GM23338 (cell line): ENCODE measurements around the gene TNS3. TPM values are rescaled to one million over a fixed set of nuclear protein-coding genes. Genes with fewer than 3 reads are reported as not detected.
A peak's percentile ranks its signal among the peaks of the same experiment; 100 is the strongest.

ENCODE experiments used
- ATAC-seq: fragments of 200-7000 bp; cut with Tn5 transposase; 3 replicates; pipeline ENCODE4 v1.9.1; 2020
- DNase-seq: peaks from one replicate; pipeline ENCODE4 v3.0.0-alpha.2; 2015; ENCODE audit warnings: low spot score
- H2AFZ ChIP-seq: fragments of 200-600 bp; sonication (generic); 2 replicates; pipeline ENCODE4 v1.8.0; 2016; ENCODE audit warnings: antibody characterized with exemption, mild to moderate bottlenecking, moderate library complexity
- H3F3A ChIP-seq: fragments of 200-600 bp; sonication (generic); replicated peaks from 2 replicates; pipeline ENCODE4 v1.8.0; 2017; ENCODE audit warnings: antibody characterized with exemption, mixed run types, low read depth
- H3K27ac ChIP-seq: fragments of 200-600 bp; sonication (generic); 2 replicates; pipeline ENCODE4 v1.6.1; 2016; ENCODE audit warnings: low read depth
- H3K27me3 ChIP-seq: fragments of 200-600 bp; sonication (generic); 2 replicates; pipeline ENCODE4 v1.8.0; 2016; ENCODE audit warnings: mild to moderate bottlenecking, mixed run types, moderate library complexity; ENCODE audit not compliant: insufficient read depth
- H3K36me3 ChIP-seq: fragments of 200-600 bp; sonication (generic); 2 replicates; pipeline ENCODE4 v1.8.0; 2016; ENCODE audit warnings: mild to moderate bottlenecking; ENCODE audit not compliant: insufficient read depth
- H3K4me1 ChIP-seq: fragments of 200-600 bp; sonication (generic); 2 replicates; pipeline ENCODE4 v1.8.0; 2016; ENCODE audit warnings: mild to moderate bottlenecking, moderate library complexity; ENCODE audit not compliant: insufficient read depth
- H3K4me2 ChIP-seq: fragments of 200-600 bp; sonication (generic); 2 replicates; pipeline ENCODE4 v1.7.1; 2017; ENCODE audit warnings: mixed run types
- H3K4me3 ChIP-seq: fragments of 200-600 bp; sonication (generic); 2 replicates; pipeline ENCODE4 v1.6.1; 2016; ENCODE audit warnings: mixed run types
- H3K79me2 ChIP-seq: fragments of 200-600 bp; sonication (generic); replicated peaks from 2 replicates; pipeline ENCODE4 v1.8.0; 2017; ENCODE audit warnings: mild to moderate bottlenecking; ENCODE audit not compliant: insufficient read depth
- H3K9me2 ChIP-seq: fragments of 200-600 bp; sonication (generic); 2 replicates; pipeline ENCODE4 v1.8.0; 2017; ENCODE audit not compliant: insufficient read depth
- H4K20me1 ChIP-seq: fragments of 200-600 bp; sonication (generic); replicated peaks from 2 replicates; pipeline ENCODE4 v1.8.0; 2017; ENCODE audit warnings: mild to moderate bottlenecking; ENCODE audit not compliant: insufficient read depth
- H3K27ac Mint-ChIP-seq: 2 replicates; pipeline ENCODE4 v1.8.0; 2020; ENCODE audit warnings: inconsistent platforms, mild to moderate bottlenecking, moderate library complexity, mixed read lengths
- H3K27me3 Mint-ChIP-seq: 3 replicates; pipeline ENCODE4 v1.8.0; 2022; ENCODE audit warnings: low read depth, mild to moderate bottlenecking, moderate library complexity, mixed read lengths, inconsistent platforms; ENCODE audit not compliant: insufficient read depth, poor library complexity
- H3K36me3 Mint-ChIP-seq: 3 replicates; pipeline ENCODE4 v1.8.0; 2021; ENCODE audit warnings: low read depth, mild to moderate bottlenecking, inconsistent platforms, moderate library complexity, mixed read lengths
- H3K4me1 Mint-ChIP-seq: 3 replicates; pipeline ENCODE4 v1.8.0; 2020; ENCODE audit warnings: mild to moderate bottlenecking, inconsistent platforms, mixed read lengths
- H3K4me3 Mint-ChIP-seq: 3 replicates; pipeline ENCODE4 v1.8.0; 2021; ENCODE audit warnings: moderate library complexity, mild to moderate bottlenecking, inconsistent platforms, mixed read lengths
- H3K9me3 Mint-ChIP-seq: 3 replicates; pipeline ENCODE4 v1.8.0; 2020; ENCODE audit warnings: moderate library complexity, mild to moderate bottlenecking, inconsistent platforms, mixed read lengths
- CREB1 ChIP-seq: fragments of 250-450 bp; sonication (Bioruptor Pico); IDR thresholded peaks from 2 replicates; pipeline ENCODE4 v1.5.0; 2020; ENCODE audit warnings: low read depth, mild to moderate bottlenecking, moderate library complexity
- CTCF ChIP-seq, 2 experiments: fragments of 200-600 bp in 1 of 2; sonication (generic) in 1 of 2; conservative IDR thresholded peaks; 2 replicates each; pipeline versions ENCODE4 v1.5.1 to v1.6.1; 2016 to 2017; ENCODE audit warnings: antibody characterized with exemption in 2 of 2, low read depth in 2 of 2, mild to moderate bottlenecking in 2 of 2, moderate library complexity in 1 of 2
- ETS1 ChIP-seq: IDR thresholded peaks from 2 replicates; pipeline ENCODE4 v1.6.1; 2016; ENCODE audit warnings: antibody characterized with exemption
- EZH2 ChIP-seq: fragments of 200-600 bp; sonication (generic); IDR thresholded peaks from one replicate; pipeline ENCODE4 v1.8.0; 2017; ENCODE audit warnings: antibody characterized with exemption, mild to moderate bottlenecking, low read depth; ENCODE audit not compliant: unreplicated experiment
- JUNB ChIP-seq: IDR thresholded peaks from one replicate; pipeline ENCODE4 v1.6.1; 2016; ENCODE audit warnings: antibody characterized with exemption; ENCODE audit not compliant: unreplicated experiment
- NANOG ChIP-seq: IDR thresholded peaks from 2 replicates; pipeline ENCODE4 v1.6.1; 2016; ENCODE audit warnings: antibody characterized with exemption, borderline replicate concordance
- POLR2AphosphoS5 ChIP-seq: IDR thresholded peaks from 2 replicates; pipeline ENCODE4 v1.6.1; 2016; ENCODE audit warnings: antibody characterized with exemption, low read depth
- REST ChIP-seq: IDR thresholded peaks from one replicate; pipeline ENCODE4 v1.6.1; 2018; ENCODE audit warnings: antibody characterized with exemption; ENCODE audit not compliant: unreplicated experiment
- STAT1 ChIP-seq: IDR thresholded peaks from one replicate; pipeline ENCODE4 v1.6.1; 2016; ENCODE audit warnings: antibody characterized with exemption; ENCODE audit not compliant: unreplicated experiment
- ZNF114 ChIP-seq: fragments of 250-450 bp; sonication (Bioruptor Pico); IDR thresholded peaks from 2 replicates; pipeline ENCODE4 v1.5.0; 2020; ENCODE audit warnings: mild to moderate bottlenecking, moderate library complexity
- ZNF331 ChIP-seq: fragments of 250-450 bp; sonication (Bioruptor Pico); IDR thresholded peaks from 2 replicates; pipeline ENCODE4 v1.5.0; 2020; ENCODE audit warnings: low read depth, mild to moderate bottlenecking, moderate library complexity
- polyA plus RNA-seq: library from polyadenylated mRNA; unstranded; fragments of >200 nt; fragmentation: Nextera tagmentation; extraction: Ambion mirVana; gene quantifications from 2 replicates; pipeline ENCODE4 v1.2.1, GENCODE V29; 2016
- total RNA-seq: library from RNA; depleted of rRNA; stranded (reverse); fragments of >200 nt; shearing (Covaris generic); gene quantifications from 2 replicates; pipeline ENCODE4 v1.2.3, GENCODE V29; 2014

The TNS3 gene
- total and polyA plus RNA-seq, 2 experiments from 2014 or later = 6.2 to 28.7 TPM

GRCh38 chr7:47379629-47380324, 202.1 kb downstream of the TNS3 start:
- Histone ChIP-seq H2AFZ (no peak overlapping the region), H3K27ac (peak overlapping the region; percentile 77)

GRCh38 chr7:47378728-47379395, 203.0 kb downstream of the TNS3 start:
- ATAC-seq (no peak), DNase-seq (no peak)
- H3F3A ChIP-seq = 0 out of 2 replicates have a peak, but pooled peaks cover 11% of the 10 kb centered on the region
- no peaks in the 10 kb centered on the region for H3K9me2 ChIP-seq
- no peaks in the 10 kb centered on the region for H3K9me3 Mint-ChIP-seq
- no peak overlapping the region for H2AFZ ChIP-seq
- H3K27me3 Mint-ChIP-seq = peaks cover under 1% of the 10 kb centered on the region
- H3K79me2 ChIP-seq = no peaks in the 10 kb centered on the region
- no peaks in the 10 kb centered on the region for H3K36me3 Mint-ChIP-seq
- 0 out of 2 replicates have a peak, but pooled peaks cover 1% of the 10 kb centered on the region for H4K20me1 ChIP-seq
- peaks cover 28% of the 10 kb centered on the region for H3K4me1 ChIP-seq
- no peak overlapping the region for H3K4me3 Mint-ChIP-seq
- no peaks in the 10 kb centered on the region for H3K27me3 ChIP-seq
- H3K27ac Mint-ChIP-seq = no peak overlapping the region
- H3K4me1 Mint-ChIP-seq = peaks cover 28% of the 10 kb centered on the region
- no peak overlapping the region for H3K4me3 ChIP-seq
- no peak overlapping the region for H3K4me2 ChIP-seq
- H3K36me3 ChIP-seq = no peaks in the 10 kb centered on the region
- H3K27ac ChIP-seq = no peak overlapping the region
- TF ChIP-seq JUNB (no peak), NANOG (no peak), STAT1 (no peak), POLR2AphosphoS5 (no peak), CREB1 (CRISPR knock-in tag) (no peak), ZNF331 (CRISPR knock-in tag) (no peak), REST (no peak), EZH2 (no peak), ETS1 (no peak)

More at GRCh38 chr7:47379629-47380324, 202.1 kb downstream of the TNS3 start:
- Mint-ChIP-seq H3K27ac (peak overlapping the region; percentile 89), H3K36me3 (no peaks in the 10 kb centered on the region), H3K27me3 (peaks cover 4% of the 10 kb centered on the region), H3K9me3 (no peaks in the 10 kb centered on the region), H3K4me3 (0 out of 3 replicates have a peak overlapping the region, but pooled peaks have one; percentile 35), H3K4me1 (peaks cover 30% of the 10 kb centered on the region)
- DNase-seq (peak; percentile 42), ATAC-seq (peak; percentile 73)
- H3K4me1 ChIP-seq = peaks cover 28% of the 10 kb centered on the region
- no peaks in the 10 kb centered on the region for H3K36me3 ChIP-seq
- no peaks in the 10 kb centered on the region for H3K27me3 ChIP-seq
- H3F3A ChIP-seq = 0 out of 2 replicates have a peak, but pooled peaks cover 11% of the 10 kb centered on the region
- H3K4me2 ChIP-seq = peak overlapping the region; percentile 43; the same call in 1 of the 2 replicates
- no peak for TF ChIP-seq ZNF114 (CRISPR knock-in tag)
- no peak for TF ChIP-seq ZNF331 (CRISPR knock-in tag)
- no peak for TF ChIP-seq ETS1
- TF ChIP-seq CTCF (conservative IDR thresholded peaks at IDR 0.05; ENCODE audit: low read depth in 2 of 2) = no peak
- H3K4me3 ChIP-seq = no peak overlapping the region
- H3K9me2 ChIP-seq = no peaks in the 10 kb centered on the region
- H3K79me2 ChIP-seq = no peaks in the 10 kb centered on the region
- 0 out of 2 replicates have a peak, but pooled peaks cover 7% of the 10 kb centered on the region for H4K20me1 ChIP-seq
